ENCODE measurements around the gene EMD. TPM values are rescaled to one million over a fixed set of nuclear protein-coding genes. Genes with fewer than 3 reads are reported as not detected.
"Not testable (repeated sequence)": the region's sequence is repeated elsewhere in the genome, so short reads cannot be mapped to it uniquely, and the experiment has no call there.

Gene EMD
- total RNA-seq, 1 experiment from 2014 or later: 115 TPM

GRCh38 chrX:154388649-154389048 is 9.6 kb downstream of the EMD start:
- H3K27me3 ChIP-seq (ENCODE audit: insufficient read depth, low read length); H2BK20ac ChIP-seq (ENCODE audit: low read depth, low read length, poor library complexity, severe bottlenecking); H3K4me2 ChIP-seq (ENCODE audit: insufficient read depth, insufficient read length, low read length); H2BK12ac ChIP-seq (ENCODE audit: insufficient read length, low read depth, low read length); H3K9ac ChIP-seq (ENCODE audit: extremely low read depth, insufficient read length, low read length); H3T11ph ChIP-seq (ENCODE audit: low read length); H3K23ac ChIP-seq (ENCODE audit: insufficient read length, low read depth, low read length); H2AFZ ChIP-seq (ENCODE audit: low read length); H3K56ac ChIP-seq (ENCODE audit: insufficient read length, low read depth, low read length); H3K9me3 Mint-ChIP-seq; H3K27me3 Mint-ChIP-seq (ENCODE audit: low read depth); H4K91ac ChIP-seq (ENCODE audit: insufficient read length, low read depth, low read length); H2BK120ac ChIP-seq (ENCODE audit: low read depth, low read length, poor library complexity, severe bottlenecking); H3K27ac Mint-ChIP-seq; H3K4me1 Mint-ChIP-seq; H3K27ac ChIP-seq (ENCODE audit: insufficient read length, low read depth, low read length); H3K9me3 ChIP-seq (ENCODE audit: control insufficient read depth, low read depth, low read length); H3K4me1 ChIP-seq (ENCODE audit: insufficient read depth, low read length); H3K14ac ChIP-seq (ENCODE audit: insufficient read depth, low read length); H4K8ac ChIP-seq (replicated peaks; ENCODE audit: insufficient read length, low read depth, low read length); H2AK5ac ChIP-seq (ENCODE audit: insufficient read length, low read length); H3K36me3 Mint-ChIP-seq (ENCODE audit: insufficient read depth in 1 of 3, low read depth in 3 of 3); H2BK15ac ChIP-seq (ENCODE audit: low read depth, low read length); H2BK5ac ChIP-seq (ENCODE audit: insufficient read length, low read length); H3K4ac ChIP-seq (ENCODE audit: low read depth, low read length); H3K79me2 ChIP-seq (ENCODE audit: insufficient read depth, low read length); H4K5ac ChIP-seq (ENCODE audit: insufficient read length, low read depth, low read length); DNase-seq; H4K20me1 ChIP-seq (ENCODE audit: control insufficient read depth, insufficient read depth, insufficient read length); H3K4me3 Mint-ChIP-seq; H3K23me2 ChIP-seq (ENCODE audit: insufficient read length, low read depth, low read length, poor library complexity, severe bottlenecking); H3K18ac ChIP-seq (ENCODE audit: insufficient read length, low read depth, low read length); H3K79me1 ChIP-seq (ENCODE audit: insufficient read depth, low read depth, low read length, poor library complexity, severe bottlenecking): not testable (repeated sequence)
- no CpG with 5 or more reads among the region's 16 CpGs for WGBS (ENCODE audit: extremely low coverage, insufficient read length, low lambda C conversion rate)

- not testable (repeated sequence) for H3K36me3 Mint-ChIP-seq (ENCODE audit: insufficient read depth in 1 of 3, low read depth in 3 of 3)
Observed at GRCh38 chrX:154389812-154390747, 11.0 kb downstream of the EMD start.

More at GRCh38 chrX:154389812-154390747, 11.0 kb downstream of the EMD start:
- H3K9me3 Mint-ChIP-seq; H3K79me1 ChIP-seq (ENCODE audit: insufficient read depth, low read depth, low read length, poor library complexity, severe bottlenecking); H3K4me3 Mint-ChIP-seq; H3K4me2 ChIP-seq (ENCODE audit: insufficient read depth, insufficient read length, low read length); H2BK120ac ChIP-seq (ENCODE audit: low read depth, low read length, poor library complexity, severe bottlenecking); H3K23ac ChIP-seq (ENCODE audit: insufficient read length, low read depth, low read length); H3K23me2 ChIP-seq (ENCODE audit: insufficient read length, low read depth, low read length, poor library complexity, severe bottlenecking); H4K20me1 ChIP-seq (ENCODE audit: control insufficient read depth, insufficient read depth, insufficient read length); H2AFZ ChIP-seq (ENCODE audit: low read length); H3K18ac ChIP-seq (ENCODE audit: insufficient read length, low read depth, low read length); H3K9me3 ChIP-seq (ENCODE audit: control insufficient read depth, low read depth, low read length); DNase-seq; H3K27me3 Mint-ChIP-seq (ENCODE audit: low read depth); H3K27ac ChIP-seq (ENCODE audit: insufficient read length, low read depth, low read length); H2BK20ac ChIP-seq (ENCODE audit: low read depth, low read length, poor library complexity, severe bottlenecking); H4K8ac ChIP-seq (replicated peaks; ENCODE audit: insufficient read length, low read depth, low read length); H3K79me2 ChIP-seq (ENCODE audit: insufficient read depth, low read length); H3K27ac Mint-ChIP-seq; H3K4me1 Mint-ChIP-seq; H3K4me1 ChIP-seq (ENCODE audit: insufficient read depth, low read length); H4K5ac ChIP-seq (ENCODE audit: insufficient read length, low read depth, low read length); H4K91ac ChIP-seq (ENCODE audit: insufficient read length, low read depth, low read length); H3T11ph ChIP-seq (ENCODE audit: low read length); H3K27me3 ChIP-seq (ENCODE audit: insufficient read depth, low read length); H3K9ac ChIP-seq (ENCODE audit: extremely low read depth, insufficient read length, low read length); H3K14ac ChIP-seq (ENCODE audit: insufficient read depth, low read length); H3K56ac ChIP-seq (ENCODE audit: insufficient read length, low read depth, low read length); H2AK5ac ChIP-seq (ENCODE audit: insufficient read length, low read length); H2BK15ac ChIP-seq (ENCODE audit: low read depth, low read length); H2BK12ac ChIP-seq (ENCODE audit: insufficient read length, low read depth, low read length); H3K4ac ChIP-seq (ENCODE audit: low read depth, low read length); H2BK5ac ChIP-seq (ENCODE audit: insufficient read length, low read length): not testable (repeated sequence)
- no CpG with 5 or more reads among the region's 121 CpGs for WGBS (ENCODE audit: extremely low coverage, insufficient read length, low lambda C conversion rate)
